HG02610 (cell line): ENCODE results near the gene SON.
"Not testable (repeated sequence)": the region's sequence is repeated elsewhere in the genome, so short reads cannot be mapped to it uniquely, and the experiment has no call there.

Experiments used
- ATAC-seq: cut with Tn5 transposase; IDR thresholded peaks from one replicate; pipeline ENCODE4 v1.9.1; 2021; ENCODE audit warnings: mild to moderate bottlenecking, moderate library complexity; ENCODE audit not compliant: unreplicated experiment

Gene SON

DNA sequence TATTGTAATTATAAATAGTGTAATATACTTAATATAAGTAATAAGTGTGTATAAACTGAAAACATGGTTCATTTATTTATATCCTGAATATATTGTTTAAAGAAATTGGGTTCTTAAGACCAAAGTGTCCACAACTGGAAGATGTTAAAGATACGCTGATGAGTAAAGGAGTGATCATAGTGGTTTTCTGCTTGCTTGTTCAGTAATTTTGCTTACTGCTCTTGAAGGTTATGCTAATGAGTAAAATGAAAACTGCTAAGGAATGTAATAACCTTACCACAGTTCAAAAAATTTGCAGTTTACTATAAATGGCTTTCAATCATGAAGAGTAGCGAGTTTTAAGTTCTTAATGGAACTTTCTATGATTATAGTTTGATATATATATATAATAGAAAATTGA lies 23.7 kb downstream of the SON start:
- no peak for ATAC-seq

- no peak for ATAC-seq
Measured at GRCh38 chr21:33567914-33568313, 25.1 kb downstream of the SON start.

- no peak for ATAC-seq
Measured at GRCh38 chr21:33568448-33568847, 25.6 kb downstream of the SON start.

- no peak for ATAC-seq
Measured at GRCh38 chr21:33569991-33570390, 27.2 kb downstream of the SON start.

DNA sequence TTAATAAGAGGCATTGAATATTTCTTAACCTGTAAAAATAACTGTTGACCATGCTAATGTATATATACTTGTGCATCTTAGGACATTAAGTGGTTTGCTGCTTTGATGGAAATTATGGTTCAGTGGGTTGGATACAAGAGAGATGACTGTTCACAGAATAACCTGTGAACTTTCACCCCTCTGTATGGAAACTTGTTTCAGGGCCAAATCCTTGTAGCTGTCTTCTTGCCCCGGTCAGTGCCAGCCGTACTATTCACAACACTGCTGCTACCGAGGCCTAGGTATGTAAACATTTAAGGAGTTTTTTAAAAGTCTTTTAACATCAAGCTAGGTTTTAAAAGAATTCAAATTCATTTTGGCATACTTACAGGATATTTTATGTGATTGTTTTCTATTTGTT lies 29.5 kb downstream of the SON start:
- ATAC-seq: no peak

GRCh38 chr21:33576741-33577141 lies 33.9 kb downstream of the SON start:
- not testable (repeated sequence) for ATAC-seq

DNA sequence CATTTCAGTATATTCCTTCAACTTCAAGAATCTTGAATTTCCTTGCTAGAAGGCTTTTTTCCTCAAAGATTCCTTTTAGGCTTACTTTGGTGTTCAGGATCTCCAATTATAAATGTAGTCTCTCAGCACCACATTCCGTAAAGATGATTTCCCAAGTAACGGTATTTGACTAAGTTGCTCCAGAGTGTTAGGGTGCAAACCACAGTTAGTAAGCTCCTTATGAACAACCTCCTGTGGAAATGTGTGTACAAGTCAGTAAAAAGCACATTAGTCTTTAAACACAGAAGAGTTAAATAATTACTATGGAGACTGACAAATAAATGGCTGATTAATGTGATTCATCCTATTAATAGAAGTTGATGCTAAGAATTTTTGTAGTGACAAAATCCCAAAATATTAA lies 35.4 kb downstream of the SON start:
- ATAC-seq: no peak

- no peak for ATAC-seq
Measured at GRCh38 chr21:33578959-33579542, 36.2 kb downstream of the SON start.

DNA sequence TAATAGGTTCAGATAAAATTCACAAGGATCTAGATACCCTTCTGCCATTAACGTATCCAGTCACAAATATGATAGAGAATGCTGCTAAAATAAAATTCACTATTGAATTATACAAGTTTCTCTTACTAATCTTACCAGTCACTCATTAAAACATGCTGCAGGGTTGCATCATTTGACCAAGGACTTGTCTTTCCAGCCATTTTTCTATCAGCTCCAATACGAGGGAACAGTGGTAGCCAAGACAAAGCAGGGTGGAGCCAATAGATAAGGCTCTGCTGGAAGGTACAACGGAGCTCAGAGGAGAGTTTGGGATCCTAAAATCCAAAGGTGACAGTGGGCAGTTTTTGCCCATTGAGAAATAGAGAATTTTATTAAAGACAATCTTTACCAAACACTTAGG lies 41.6 kb downstream of the SON start:
- ATAC-seq: no peak

- ATAC-seq: no peak
Measured at GRCh38 chr21:33586927-33587326, 44.1 kb downstream of the SON start.

- ATAC-seq: peak; percentile 30
Measured at GRCh38 chr21:33587792-33588484, 45.1 kb downstream of the SON start.

GRCh38 chr21:33588485-33589335 lies 45.9 kb downstream of the SON start, which contains the start of gene DONSON:
Gene DONSON (minus strand): TSS chr21:33588684. CDS start chr21:33588641, 43 bp downstream.
- ATAC-seq: peak; percentile 93

DNA sequence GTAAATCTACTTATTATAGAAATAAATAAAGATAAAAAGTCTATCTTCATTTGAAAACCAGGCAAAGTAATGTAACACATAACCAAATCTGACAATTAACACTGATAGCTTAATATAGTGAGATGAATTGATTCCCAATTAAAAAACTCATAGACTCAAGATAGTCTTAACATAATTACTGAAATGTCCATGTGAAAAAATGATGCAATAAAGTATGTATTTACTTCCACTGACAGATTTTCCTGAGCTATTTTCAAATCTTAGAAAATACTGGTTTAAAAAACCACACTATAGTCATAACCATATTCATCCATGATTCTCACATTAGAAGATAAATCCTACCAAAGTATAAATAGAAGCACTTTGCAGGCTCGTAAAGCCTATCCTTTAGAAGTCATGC lies 55.2 kb downstream of the SON start:
- ATAC-seq: no peak

- ATAC-seq: no peak
Measured at GRCh38 chr21:33608559-33608958, 65.7 kb downstream of the SON start.

DNA sequence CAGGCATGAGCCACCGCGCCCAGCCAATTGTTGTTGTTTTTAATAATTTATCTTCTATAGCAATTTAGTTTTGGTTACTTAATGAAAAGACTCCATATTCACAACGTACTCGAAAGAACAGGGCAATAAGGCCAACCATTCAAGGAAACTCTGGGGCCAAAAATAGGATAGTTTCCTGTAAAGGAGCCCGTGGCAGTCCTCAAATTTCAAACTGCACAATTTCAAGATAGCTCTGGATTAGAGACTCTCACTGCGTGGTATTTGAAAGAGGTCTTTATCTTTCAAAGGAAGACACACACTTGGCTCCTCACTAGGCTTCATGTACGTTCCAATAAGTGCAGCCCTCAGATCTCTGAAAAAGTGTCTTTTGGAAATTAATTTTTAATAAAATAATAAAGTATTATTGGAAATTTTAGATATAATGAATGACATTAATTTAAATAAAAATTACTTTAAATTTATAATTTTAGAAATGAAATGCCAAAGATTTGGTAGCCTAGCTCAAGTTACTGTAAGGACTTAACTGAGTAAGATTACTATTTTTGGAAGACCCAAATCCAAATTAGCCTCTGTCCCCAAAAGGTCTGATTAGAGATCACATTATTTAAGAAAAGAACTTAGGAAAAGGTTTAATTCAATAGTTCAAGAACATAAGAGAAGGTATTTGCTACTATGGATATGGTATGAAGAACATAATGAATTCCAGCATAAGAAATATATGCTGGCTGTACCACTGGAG lies 68.3 kb downstream of the SON start:
- no peak for ATAC-seq

- ATAC-seq: not testable (repeated sequence)
Measured at GRCh38 chr21:33617565-33617964, 74.7 kb downstream of the SON start.

- no peak for ATAC-seq
Measured at GRCh38 chr21:33618407-33618806, 75.6 kb downstream of the SON start.

- no peak for ATAC-seq
Measured at GRCh38 chr21:33619726-33620125, 76.9 kb downstream of the SON start.

- no peak for ATAC-seq
Measured at GRCh38 chr21:33622253-33622652, 79.4 kb downstream of the SON start.

- ATAC-seq: not testable (repeated sequence)
Measured at GRCh38 chr21:33626151-33626550, 83.3 kb downstream of the SON start.
